Fibroblast of peridontal ligament (primary cell): ENCODE measurements around the gene ADPRHL1.
"Not testable (repeated sequence)": the region's sequence is repeated elsewhere in the genome, so short reads cannot be mapped to it uniquely, and the experiment has no call there.

Experiments used
- DNase-seq: peaks from one replicate; pipeline ENCODE4 v3.0.0-alpha.2; 2010; ENCODE audit errors: extremely low read depth

Gene ADPRHL1

DNA sequence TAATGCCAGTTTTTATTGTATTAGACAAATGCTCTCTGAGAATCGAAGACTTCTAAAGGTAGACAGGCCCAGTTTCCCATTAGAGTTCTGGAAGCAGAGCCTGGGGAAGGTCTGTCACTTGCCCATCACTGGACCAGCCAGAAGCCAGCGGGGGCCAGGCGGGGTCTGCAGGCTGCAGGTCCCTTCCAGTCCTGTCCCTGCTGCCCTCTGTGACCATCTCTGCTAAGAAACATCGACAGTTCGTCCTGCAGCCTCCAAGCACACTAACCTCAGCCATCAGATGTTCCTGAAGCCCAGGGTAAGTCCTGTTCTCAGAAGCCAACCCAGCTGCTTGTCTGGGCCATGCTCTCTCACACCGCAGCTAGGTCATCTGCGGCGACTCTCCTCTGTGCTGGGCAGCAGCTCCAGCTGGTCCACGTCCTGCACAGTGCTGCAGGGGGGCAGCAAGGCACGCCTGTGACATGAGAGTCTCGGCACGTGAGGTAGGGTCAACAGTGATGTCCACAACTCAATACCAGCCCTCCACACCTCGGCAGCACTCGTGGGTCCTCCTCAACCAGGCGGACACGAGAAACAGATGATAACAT, 2.9 kb upstream of the ADPRHL1 start:
- no peak for DNase-seq

DNA sequence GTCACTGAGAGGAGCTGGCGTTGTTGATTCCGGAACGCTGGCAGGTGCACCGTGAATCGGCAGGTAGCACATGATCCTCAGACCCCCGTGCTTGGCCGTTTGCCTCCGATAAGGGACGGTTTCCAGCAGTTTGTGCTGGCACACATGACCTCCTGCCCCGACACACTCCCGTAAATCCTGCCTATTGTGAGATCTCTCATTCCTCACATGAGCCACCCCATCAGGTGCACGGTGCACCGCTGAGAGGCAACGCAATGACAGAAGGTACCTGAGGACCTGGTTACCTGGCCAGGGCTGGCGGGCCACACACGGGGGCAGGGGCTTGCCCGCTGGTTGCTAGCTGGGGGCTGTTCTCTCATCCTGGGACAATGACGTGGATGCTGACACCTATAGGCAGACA, 2.1 kb upstream of the ADPRHL1 start:
- DNase-seq = no peak

DNA sequence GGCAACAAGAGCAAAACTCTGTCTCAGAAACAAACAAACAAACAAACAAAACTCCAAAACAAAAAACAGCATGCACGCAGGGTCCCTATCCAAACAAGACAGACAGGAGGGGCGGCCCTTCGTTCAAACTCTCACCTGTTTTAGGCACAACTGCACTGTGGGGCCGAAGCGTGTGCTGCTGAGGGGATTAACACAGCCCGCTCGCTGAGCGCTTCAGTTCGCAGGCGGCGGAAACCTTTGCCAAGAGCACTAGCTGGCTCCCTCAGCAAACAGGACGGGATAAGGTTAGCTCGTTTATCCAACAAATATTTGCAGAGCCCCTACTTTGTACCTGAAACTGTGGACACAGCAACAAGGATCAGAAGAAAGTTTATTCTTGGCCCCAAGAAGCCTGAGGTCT, 1.6 kb upstream of the ADPRHL1 start:
- DNase-seq = no peak

DNA sequence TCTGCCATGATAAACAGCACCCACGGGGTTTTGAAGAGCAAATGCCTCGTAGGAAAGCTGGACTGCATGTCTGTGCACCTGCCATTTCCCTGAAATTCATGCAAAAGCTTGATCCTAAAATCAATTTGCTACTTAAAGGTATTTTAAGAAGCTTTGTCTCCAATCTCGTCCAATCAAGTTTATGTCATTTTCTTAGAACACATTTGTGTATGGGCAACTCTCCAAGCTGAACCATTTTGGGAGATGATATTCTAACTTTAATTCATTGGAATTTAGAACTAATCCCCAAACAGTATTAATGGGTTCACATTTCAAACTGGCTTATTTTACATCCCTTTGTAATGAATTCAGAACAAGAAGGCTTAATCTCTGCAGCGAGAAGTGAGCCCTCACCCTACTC, 822 bp downstream of the ADPRHL1 start:
- no peak for DNase-seq

- no peak for DNase-seq
Observed at GRCh38 chr13:113451951-113452421, 1.3 kb downstream of the ADPRHL1 start.

- DNase-seq = peak; percentile 17
Observed at GRCh38 chr13:113450861-113451620, 2.2 kb downstream of the ADPRHL1 start.

DNA sequence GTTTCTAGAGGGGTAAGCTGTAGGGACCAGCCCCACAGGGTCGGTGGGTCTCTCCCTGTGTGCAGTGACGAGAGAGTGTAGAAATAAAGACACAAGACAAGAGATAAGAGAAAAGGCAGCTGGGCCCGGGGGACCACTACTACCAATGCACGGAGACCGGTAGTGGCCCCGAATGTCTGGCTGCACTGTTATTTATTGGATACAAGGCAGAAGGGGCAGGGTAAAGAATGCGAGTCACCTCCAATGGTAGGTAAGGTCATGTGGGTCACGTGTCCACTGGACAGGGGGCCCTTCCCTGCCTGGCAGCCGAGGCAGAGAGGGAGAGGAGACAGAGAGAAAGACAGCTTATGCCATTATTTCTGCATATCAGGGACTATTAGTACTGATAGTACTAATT, 2.9 kb downstream of the ADPRHL1 start:
- DNase-seq = not testable (repeated sequence)

DNA sequence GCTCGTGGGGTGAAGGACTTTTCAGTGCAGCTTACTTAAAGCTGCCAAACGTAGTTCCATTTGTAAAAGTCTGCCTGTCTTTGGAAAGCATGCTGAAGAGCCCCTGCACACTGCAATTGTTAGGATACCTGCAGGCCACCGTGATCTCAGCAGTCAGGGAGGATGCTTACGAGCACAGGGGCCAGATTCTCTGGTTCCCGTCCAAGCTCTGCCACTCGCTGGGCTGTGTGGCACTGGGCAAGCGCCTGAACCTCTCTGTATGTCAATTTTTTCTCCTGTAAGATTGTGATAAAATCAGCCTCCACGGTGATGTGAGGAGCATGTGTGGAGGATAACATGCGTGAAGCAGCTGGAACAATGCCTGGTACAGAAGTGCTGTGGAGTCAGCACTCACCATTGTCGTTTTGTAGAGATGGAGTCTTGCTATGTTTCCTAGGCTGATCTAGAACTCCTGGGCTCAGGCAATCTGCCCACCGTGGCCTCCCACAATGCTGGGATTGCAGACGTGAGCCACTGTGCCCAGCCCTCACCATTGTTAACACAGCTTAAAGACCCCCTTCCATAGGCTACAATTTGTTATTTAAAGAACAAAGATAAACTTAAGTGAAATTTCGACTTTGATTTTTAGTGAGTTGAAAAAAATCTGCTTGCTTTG, 3.5 kb downstream of the ADPRHL1 start:
- DNase-seq = no peak

- no peak for DNase-seq
Observed at GRCh38 chr13:113448885-113449692, 4.2 kb downstream of the ADPRHL1 start.

DNA sequence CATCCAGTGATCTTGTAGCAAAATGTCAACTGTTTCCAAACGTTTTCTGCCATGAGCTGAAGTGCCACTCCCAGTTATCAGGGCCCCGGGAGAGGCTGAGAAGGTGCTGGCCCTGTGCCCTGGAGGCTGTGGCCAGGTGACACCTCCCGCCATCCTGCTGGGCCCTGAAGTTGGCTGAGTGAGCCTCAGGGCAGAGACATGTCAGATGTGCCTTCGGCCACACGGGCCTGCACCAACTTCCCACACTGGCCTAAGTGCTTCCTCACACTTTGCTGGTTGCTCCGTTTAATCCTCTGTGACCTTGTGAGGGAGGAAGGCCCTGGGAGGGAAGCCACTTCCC, 4.8 kb downstream of the ADPRHL1 start:
- DNase-seq = no peak

DNA sequence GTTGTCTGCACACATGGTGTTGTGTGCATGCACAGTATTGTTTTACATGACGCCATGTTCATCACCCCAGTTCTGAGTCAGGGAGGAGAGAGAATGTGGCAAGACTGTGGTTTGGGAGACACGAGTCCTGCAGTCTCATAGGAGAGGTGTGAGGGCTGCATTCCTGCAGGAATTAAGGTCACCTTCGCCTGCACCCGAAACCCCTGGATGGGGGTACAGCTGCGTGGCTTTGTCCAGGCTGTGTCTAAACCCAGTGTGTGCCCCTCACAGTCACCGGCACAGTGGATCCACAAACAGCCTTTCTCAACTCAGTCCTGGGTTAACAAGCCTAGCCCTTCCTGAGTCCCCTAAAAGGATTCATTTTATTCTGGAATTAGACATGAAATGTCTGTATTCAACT, 5.7 kb downstream of the ADPRHL1 start:
- no peak for DNase-seq

- no peak for DNase-seq
Observed at GRCh38 chr13:113446488-113446854, 6.8 kb downstream of the ADPRHL1 start.

- no peak for DNase-seq
Observed at GRCh38 chr13:113445791-113446487, 7.3 kb downstream of the ADPRHL1 start.

- DNase-seq = no peak
Observed at GRCh38 chr13:113443991-113444390, 9.3 kb downstream of the ADPRHL1 start.

GRCh38 chr13:113442985-113443362, 10.3 kb downstream of the ADPRHL1 start:
- DNase-seq = no peak

- DNase-seq = no peak
Observed at GRCh38 chr13:113442354-113442984, 10.8 kb downstream of the ADPRHL1 start.

GRCh38 chr13:113441661-113442060, 11.6 kb downstream of the ADPRHL1 start:
- no peak for DNase-seq

DNA sequence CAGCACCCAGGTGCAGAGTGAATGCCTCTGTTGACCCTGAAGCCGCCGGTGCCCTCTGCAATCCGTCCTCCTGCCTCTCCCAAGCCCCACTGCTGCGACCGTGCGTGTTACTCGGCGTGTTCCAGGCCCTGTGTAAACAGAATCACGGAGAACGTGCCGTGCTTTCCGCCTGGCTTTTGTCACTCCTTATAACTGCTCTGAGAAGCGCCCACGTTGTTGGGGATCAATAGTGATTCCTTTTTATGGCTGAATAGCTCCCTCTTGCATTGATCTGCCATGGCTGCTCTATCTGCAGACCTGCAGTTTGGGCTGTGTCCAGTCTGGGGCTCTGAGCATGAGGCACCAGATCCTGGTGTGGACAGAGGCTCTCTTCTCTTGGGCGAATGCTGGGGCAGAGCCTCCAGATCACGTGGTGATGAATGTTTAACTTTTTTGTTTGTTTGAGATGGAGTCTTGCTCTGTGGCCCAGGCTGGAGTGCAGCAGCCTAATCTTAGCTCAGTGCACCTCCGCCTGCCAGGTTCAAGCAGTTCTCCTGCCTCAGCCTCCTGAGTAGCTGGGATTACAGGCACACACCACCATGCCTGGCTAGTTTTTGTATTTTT, 15.8 kb downstream of the ADPRHL1 start:
- DNase-seq = no peak

- not testable (repeated sequence) for DNase-seq
Observed at GRCh38 chr13:113436866-113437265, 16.4 kb downstream of the ADPRHL1 start.

DNA sequence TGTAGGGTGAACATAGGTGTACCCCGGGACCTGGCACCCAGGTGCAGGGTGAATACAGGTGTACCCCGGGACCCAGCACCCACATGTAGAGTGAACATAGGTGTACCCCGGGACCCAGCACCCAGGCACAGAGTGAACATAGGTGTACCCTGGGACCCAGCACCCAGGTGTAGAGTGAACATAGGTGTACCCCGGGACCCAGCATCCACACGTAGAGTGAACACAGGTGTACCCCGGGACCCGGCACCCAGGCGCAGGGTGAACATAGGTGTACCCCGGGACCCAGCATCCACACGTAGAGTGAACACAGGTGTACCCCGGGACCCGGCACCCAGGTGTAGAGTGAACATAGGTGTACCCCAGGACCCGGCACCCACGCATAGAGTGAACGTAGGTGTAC, 17.4 kb downstream of the ADPRHL1 start:
- not testable (repeated sequence) for DNase-seq

- DNase-seq = no peak
Observed at GRCh38 chr13:113433391-113433916, 19.8 kb downstream of the ADPRHL1 start.
